Measurements from ENCODE around the gene SYNGR3.

SYNGR3 gene

DNA sequence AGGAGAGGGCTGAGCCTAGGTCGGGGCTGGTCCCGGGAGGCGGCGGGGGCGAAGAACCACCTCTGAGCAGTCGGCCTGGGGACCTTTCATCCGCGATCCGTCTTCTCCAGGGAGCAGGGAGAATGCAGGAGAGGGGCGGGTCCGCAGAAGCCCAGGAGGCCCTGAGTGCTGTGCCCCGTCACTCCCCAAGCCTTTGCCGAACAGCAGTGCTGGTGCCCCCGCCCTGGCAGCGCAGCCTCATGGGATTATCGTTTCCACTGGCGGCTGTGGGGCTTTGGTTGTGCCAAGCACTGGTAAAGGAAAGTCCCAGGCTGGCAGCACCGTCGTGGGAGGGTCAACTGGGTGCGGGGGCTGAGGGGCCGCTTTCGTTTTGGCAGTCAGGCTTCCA is 17.3 kb upstream of the SYNGR3 start:
- TF ChIP-seq, protein P1, sequence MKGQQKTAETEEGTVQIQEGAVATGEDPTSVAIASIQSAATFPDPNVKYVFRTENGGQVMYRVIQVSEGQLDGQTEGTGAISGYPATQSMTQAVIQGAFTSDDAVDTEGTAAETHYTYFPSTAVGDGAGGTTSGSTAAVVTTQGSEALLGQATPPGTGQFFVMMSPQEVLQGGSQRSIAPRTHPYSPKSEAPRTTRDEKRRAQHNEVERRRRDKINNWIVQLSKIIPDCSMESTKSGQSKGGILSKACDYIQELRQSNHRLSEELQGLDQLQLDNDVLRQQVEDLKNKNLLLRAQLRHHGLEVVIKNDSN (IDR thresholded peaks at IDR 0.05): no peak
- TF ChIP-seq CEBPB (IDR thresholded peaks at IDR 0.05) (no peak), CREB1 (IDR thresholded peaks at IDR 0.05; ENCODE audit: low read depth) (no peak), RAD21 (IDR thresholded peaks at IDR 0.05; ENCODE audit: low read depth) (no peak), ZBTB7A (IDR thresholded peaks at IDR 0.05; ENCODE audit: low read depth) (no peak), TAF1 (IDR thresholded peaks at IDR 0.05; ENCODE audit: low read depth) (no peak), EP300 (IDR thresholded peaks at IDR 0.05; ENCODE audit: borderline replicate concordance) (no peak), TEAD4 (IDR thresholded peaks at IDR 0.05) (no peak), FOXM1 (IDR thresholded peaks at IDR 0.05; ENCODE audit: borderline replicate concordance, low read depth) (no peak), TCF12 (IDR thresholded peaks at IDR 0.05; ENCODE audit: low read depth) (no peak), YY1 (IDR thresholded peaks at IDR 0.05; ENCODE audit: low read depth) (no peak), NFIC (IDR thresholded peaks at IDR 0.05) (no peak), EGR1 (IDR thresholded peaks at IDR 0.05) (no peak)
- TF ChIP-seq, protein P2, sequence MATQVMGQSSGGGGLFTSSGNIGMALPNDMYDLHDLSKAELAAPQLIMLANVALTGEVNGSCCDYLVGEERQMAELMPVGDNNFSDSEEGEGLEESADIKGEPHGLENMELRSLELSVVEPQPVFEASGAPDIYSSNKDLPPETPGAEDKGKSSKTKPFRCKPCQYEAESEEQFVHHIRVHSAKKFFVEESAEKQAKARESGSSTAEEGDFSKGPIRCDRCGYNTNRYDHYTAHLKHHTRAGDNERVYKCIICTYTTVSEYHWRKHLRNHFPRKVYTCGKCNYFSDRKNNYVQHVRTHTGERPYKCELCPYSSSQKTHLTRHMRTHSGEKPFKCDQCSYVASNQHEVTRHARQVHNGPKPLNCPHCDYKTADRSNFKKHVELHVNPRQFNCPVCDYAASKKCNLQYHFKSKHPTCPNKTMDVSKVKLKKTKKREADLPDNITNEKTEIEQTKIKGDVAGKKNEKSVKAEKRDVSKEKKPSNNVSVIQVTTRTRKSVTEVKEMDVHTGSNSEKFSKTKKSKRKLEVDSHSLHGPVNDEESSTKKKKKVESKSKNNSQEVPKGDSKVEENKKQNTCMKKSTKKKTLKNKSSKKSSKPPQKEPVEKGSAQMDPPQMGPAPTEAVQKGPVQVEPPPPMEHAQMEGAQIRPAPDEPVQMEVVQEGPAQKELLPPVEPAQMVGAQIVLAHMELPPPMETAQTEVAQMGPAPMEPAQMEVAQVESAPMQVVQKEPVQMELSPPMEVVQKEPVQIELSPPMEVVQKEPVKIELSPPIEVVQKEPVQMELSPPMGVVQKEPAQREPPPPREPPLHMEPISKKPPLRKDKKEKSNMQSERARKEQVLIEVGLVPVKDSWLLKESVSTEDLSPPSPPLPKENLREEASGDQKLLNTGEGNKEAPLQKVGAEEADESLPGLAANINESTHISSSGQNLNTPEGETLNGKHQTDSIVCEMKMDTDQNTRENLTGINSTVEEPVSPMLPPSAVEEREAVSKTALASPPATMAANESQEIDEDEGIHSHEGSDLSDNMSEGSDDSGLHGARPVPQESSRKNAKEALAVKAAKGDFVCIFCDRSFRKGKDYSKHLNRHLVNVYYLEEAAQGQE (IDR thresholded peaks at IDR 0.05; ENCODE audit: low read depth): no peak
- TF ChIP-seq, protein P3, sequence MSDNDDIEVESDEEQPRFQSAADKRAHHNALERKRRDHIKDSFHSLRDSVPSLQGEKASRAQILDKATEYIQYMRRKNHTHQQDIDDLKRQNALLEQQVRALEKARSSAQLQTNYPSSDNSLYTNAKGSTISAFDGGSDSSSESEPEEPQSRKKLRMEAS (IDR thresholded peaks at IDR 0.05): no peak

DNA sequence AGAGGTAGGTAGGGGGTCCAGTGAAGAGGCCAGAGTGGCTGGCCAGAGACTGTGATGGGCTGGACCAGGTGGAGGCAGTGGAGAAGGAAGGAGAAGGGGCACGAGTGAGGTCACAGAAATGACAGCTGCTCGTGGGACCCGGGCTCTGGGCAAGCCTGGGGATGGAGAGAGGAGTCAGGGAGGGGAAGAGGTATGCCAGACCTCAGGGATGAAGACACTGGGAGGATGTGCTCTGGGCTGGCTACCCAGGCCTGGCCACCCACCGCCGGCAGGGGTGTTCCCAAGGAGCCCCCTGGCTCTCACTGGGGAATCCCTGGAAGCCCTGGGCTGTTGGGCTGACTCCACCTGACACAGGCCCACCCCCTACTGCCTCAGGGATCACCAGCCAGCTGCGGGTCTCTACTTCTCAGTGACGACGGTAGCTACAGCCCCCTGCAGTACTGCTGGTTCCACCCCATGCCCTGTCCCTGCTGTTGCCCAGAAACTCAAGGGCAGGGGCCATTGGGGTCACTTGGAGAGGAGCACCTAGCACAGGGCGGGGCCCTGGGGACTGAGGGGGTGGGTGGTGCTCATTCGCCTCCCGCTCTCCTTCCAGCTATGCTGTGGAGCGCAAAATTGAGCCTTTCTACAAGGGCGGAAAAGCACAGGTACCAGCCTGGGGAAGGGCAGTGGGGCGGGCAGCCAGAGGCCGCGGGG is 16.2 kb upstream of the SYNGR3 start:
- TF ChIP-seq TCF12 (IDR thresholded peaks at IDR 0.05; ENCODE audit: low read depth): no peak
- TF ChIP-seq CREB1 (IDR thresholded peaks at IDR 0.05; ENCODE audit: low read depth): no peak
- TF ChIP-seq EP300 (IDR thresholded peaks at IDR 0.05; ENCODE audit: borderline replicate concordance): no peak
- TF ChIP-seq EGR1 (IDR thresholded peaks at IDR 0.05): no peak
- TF ChIP-seq, protein P1 (IDR thresholded peaks at IDR 0.05): no peak
- TF ChIP-seq, protein P2 (IDR thresholded peaks at IDR 0.05; ENCODE audit: low read depth): no peak
- no peak for TF ChIP-seq ZBTB7A (IDR thresholded peaks at IDR 0.05; ENCODE audit: low read depth)
- no peak for TF ChIP-seq TEAD4 (IDR thresholded peaks at IDR 0.05)
- TF ChIP-seq, protein P3 (IDR thresholded peaks at IDR 0.05): no peak
- TF ChIP-seq YY1 (IDR thresholded peaks at IDR 0.05; ENCODE audit: low read depth): no peak
- no peak for TF ChIP-seq CEBPB (IDR thresholded peaks at IDR 0.05)
- TF ChIP-seq FOXM1 (IDR thresholded peaks at IDR 0.05; ENCODE audit: borderline replicate concordance, low read depth): no peak
- TF ChIP-seq TAF1 (IDR thresholded peaks at IDR 0.05; ENCODE audit: low read depth): no peak
- no peak for TF ChIP-seq RAD21 (IDR thresholded peaks at IDR 0.05; ENCODE audit: low read depth)

DNA sequence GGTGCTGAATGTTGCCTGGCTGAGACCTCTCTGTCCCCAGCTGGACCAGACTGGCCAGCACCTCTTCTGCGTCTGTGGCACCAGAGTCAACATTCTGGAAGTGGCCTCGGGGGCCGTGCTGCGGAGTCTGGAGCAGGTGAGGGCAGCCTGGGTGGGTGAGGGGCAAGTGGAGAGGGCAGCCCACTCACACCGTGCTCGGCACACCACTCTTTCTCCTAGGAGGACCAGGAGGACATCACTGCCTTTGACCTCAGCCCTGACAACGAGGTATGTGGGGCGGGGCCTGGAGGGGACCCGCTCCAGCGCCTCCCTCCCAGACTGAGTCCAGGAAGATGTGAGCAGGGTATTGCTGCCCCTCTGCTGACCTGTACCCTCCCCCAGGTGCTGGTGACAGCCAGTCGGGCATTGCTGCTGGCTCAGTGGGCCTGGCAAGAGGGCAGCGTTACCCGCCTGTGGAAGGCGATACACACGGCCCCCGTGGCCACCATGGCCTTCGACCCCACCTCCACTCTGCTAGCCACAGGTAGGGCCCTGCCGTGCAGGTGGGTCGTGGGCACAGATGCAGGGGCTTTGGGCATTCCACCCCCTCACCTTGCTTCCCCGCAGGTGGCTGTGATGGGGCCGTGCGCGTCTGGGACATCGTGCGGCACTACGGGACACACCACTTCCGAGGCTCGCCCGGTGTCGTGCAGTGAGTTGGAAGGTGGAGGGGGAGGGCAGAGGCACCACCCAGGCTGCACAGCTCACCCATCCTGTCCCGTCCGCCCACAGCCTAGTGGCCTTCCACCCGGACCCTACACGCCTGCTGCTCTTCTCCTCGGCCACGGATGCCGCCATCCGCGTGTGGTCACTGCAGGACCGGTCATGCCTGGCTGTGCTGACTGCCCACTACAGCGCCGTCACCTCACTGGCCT is 15.4 kb upstream of the SYNGR3 start:
- no peak for TF ChIP-seq CEBPB (IDR thresholded peaks at IDR 0.05)
- TF ChIP-seq TCF12 (IDR thresholded peaks at IDR 0.05; ENCODE audit: low read depth): no peak
- TF ChIP-seq EP300 (IDR thresholded peaks at IDR 0.05; ENCODE audit: borderline replicate concordance): no peak
- TF ChIP-seq RAD21 (IDR thresholded peaks at IDR 0.05; ENCODE audit: low read depth): no peak
- TF ChIP-seq, protein P3 (IDR thresholded peaks at IDR 0.05): no peak
- TF ChIP-seq CREB1 (IDR thresholded peaks at IDR 0.05; ENCODE audit: low read depth): no peak
- TF ChIP-seq ZBTB7A (IDR thresholded peaks at IDR 0.05; ENCODE audit: low read depth): no peak
- no peak for TF ChIP-seq FOXM1 (IDR thresholded peaks at IDR 0.05; ENCODE audit: borderline replicate concordance, low read depth)
- no peak for TF ChIP-seq TEAD4 (IDR thresholded peaks at IDR 0.05)
- TF ChIP-seq EGR1 (IDR thresholded peaks at IDR 0.05): no peak
- no peak for TF ChIP-seq TAF1 (IDR thresholded peaks at IDR 0.05; ENCODE audit: low read depth)
- TF ChIP-seq, protein P1 (IDR thresholded peaks at IDR 0.05): no peak
- TF ChIP-seq, protein P2 (IDR thresholded peaks at IDR 0.05; ENCODE audit: low read depth): no peak
- TF ChIP-seq YY1 (IDR thresholded peaks at IDR 0.05; ENCODE audit: low read depth): no peak
- TF ChIP-seq NFIC (IDR thresholded peaks at IDR 0.05): no peak
